ENCODE results near the gene ADGRF4.
"Not testable (repeated sequence)": the region's sequence is repeated elsewhere in the genome, so short reads cannot be mapped to it uniquely, and the experiment has no call there.

The ADGRF4 gene

GRCh38 chr6:47729019-47729418, 30.6 kb downstream of the ADGRF4 start:
- H3K27ac ChIP-seq = peak overlapping the region; percentile 88
- DNase-seq (ENCODE audit: low read depth, low spot score) = peak; percentile 80

- no peak for DNase-seq (ENCODE audit: low read depth, low spot score)
- peak overlapping the region; percentile 88 for H3K27ac ChIP-seq
Observed at GRCh38 chr6:47729457-47729856, 31.1 kb downstream of the ADGRF4 start.

- no peak for DNase-seq (ENCODE audit: low read depth, low spot score)
- no peak overlapping the region for H3K27ac ChIP-seq
Observed at GRCh38 chr6:47733879-47734558, 35.6 kb downstream of the ADGRF4 start.

- DNase-seq (ENCODE audit: low read depth, low spot score) = no peak
- no peak overlapping the region for H3K27ac ChIP-seq
Observed at GRCh38 chr6:47734831-47735481, 36.6 kb downstream of the ADGRF4 start.

- H3K27ac ChIP-seq = no peak overlapping the region
- no peak for DNase-seq (ENCODE audit: low read depth, low spot score)
Observed at GRCh38 chr6:47736083-47736700, 37.8 kb downstream of the ADGRF4 start.

GRCh38 chr6:47737406-47737805, 39.0 kb downstream of the ADGRF4 start:
- no peak overlapping the region for H3K27ac ChIP-seq
- DNase-seq (ENCODE audit: low read depth, low spot score) = no peak

GRCh38 chr6:47740714-47741113, 42.3 kb downstream of the ADGRF4 start:
- no peak for DNase-seq (ENCODE audit: low read depth, low spot score)
- H3K27ac ChIP-seq = no peak overlapping the region

- DNase-seq (ENCODE audit: low read depth, low spot score) = peak; percentile 77
- H3K27ac ChIP-seq = peak overlapping the region; percentile 43
Observed at GRCh38 chr6:47741807-47742206, 43.4 kb downstream of the ADGRF4 start.

GRCh38 chr6:47743744-47744143, 45.4 kb downstream of the ADGRF4 start:
- no peak overlapping the region for H3K27ac ChIP-seq
- no peak for DNase-seq (ENCODE audit: low read depth, low spot score)

- not testable (repeated sequence) for DNase-seq (ENCODE audit: low read depth, low spot score); H3K27ac ChIP-seq
Observed at GRCh38 chr6:47745269-47745668, 46.9 kb downstream of the ADGRF4 start.

GRCh38 chr6:47749757-47750156, 51.4 kb downstream of the ADGRF4 start:
- H3K27ac ChIP-seq = no peak overlapping the region
- no peak for DNase-seq (ENCODE audit: low read depth, low spot score)

GRCh38 chr6:47752801-47753200, 54.4 kb downstream of the ADGRF4 start:
- no peak for DNase-seq (ENCODE audit: low read depth, low spot score)
- no peak overlapping the region for H3K27ac ChIP-seq

GRCh38 chr6:47759364-47759763, 61.0 kb downstream of the ADGRF4 start:
- H3K27ac ChIP-seq = no peak overlapping the region
- DNase-seq (ENCODE audit: low read depth, low spot score) = no peak

- DNase-seq (ENCODE audit: low read depth, low spot score) = no peak
- H3K27ac ChIP-seq = no peak overlapping the region
Observed at GRCh38 chr6:47762502-47762901, 64.1 kb downstream of the ADGRF4 start.

GRCh38 chr6:47766445-47766844, 68.1 kb downstream of the ADGRF4 start:
- no peak for DNase-seq (ENCODE audit: low read depth, low spot score)
- H3K27ac ChIP-seq = no peak overlapping the region

- no peak for DNase-seq (ENCODE audit: low read depth, low spot score)
- H3K27ac ChIP-seq = no peak overlapping the region
Observed at GRCh38 chr6:47767102-47767501, 68.7 kb downstream of the ADGRF4 start.

- no peak for DNase-seq (ENCODE audit: low read depth, low spot score)
- no peak overlapping the region for H3K27ac ChIP-seq
Observed at GRCh38 chr6:47769982-47770381, 71.6 kb downstream of the ADGRF4 start.

Data from epithelial cell of prostate (primary cell).